ENCODE data around the gene PLVAP.
A peak's percentile ranks its signal among the peaks of the same experiment; 100 is the strongest.

The PLVAP gene

GRCh38 chr19:17411801-17412200 is 34.7 kb upstream of the PLVAP start:
- no peak for DNase-seq (ENCODE audit: low read depth)
- TF ChIP-seq MYC (IDR thresholded peaks at IDR 0.05; ENCODE audit: low read depth, low read length) (no peak), MAX (IDR thresholded peaks at IDR 0.05; ENCODE audit: low read depth, low read length) (no peak), POLR2A (IDR thresholded peaks at IDR 0.05; ENCODE audit: extremely low read depth, insufficient read length) (no peak), CTCF (IDR thresholded peaks at IDR 0.05; ENCODE audit: low read depth, low read length) (no peak)

GRCh38 chr19:17409990-17410389 is 32.8 kb upstream of the PLVAP start:
- H3K4me3 ChIP-seq (ENCODE audit: low read depth, low read length) = no peak overlapping the region
- no peak for DNase-seq (ENCODE audit: low read depth)
- TF ChIP-seq CTCF (IDR thresholded peaks at IDR 0.05; ENCODE audit: low read depth, low read length) = no peak
- TF ChIP-seq MAX (IDR thresholded peaks at IDR 0.05; ENCODE audit: low read depth, low read length) = no peak
- TF ChIP-seq POLR2A (IDR thresholded peaks at IDR 0.05; ENCODE audit: extremely low read depth, insufficient read length) = no peak
- no peak for TF ChIP-seq MYC (IDR thresholded peaks at IDR 0.05; ENCODE audit: low read depth, low read length)

More at GRCh38 chr19:17411801-17412200, 34.7 kb upstream of the PLVAP start:
- no peak overlapping the region for H3K4me3 ChIP-seq (ENCODE audit: low read depth, low read length)

GRCh38 chr19:17406887-17407196 is 29.7 kb upstream of the PLVAP start:
- TF ChIP-seq MAX (IDR thresholded peaks at IDR 0.05; ENCODE audit: low read depth, low read length) = no peak
- no peak for TF ChIP-seq POLR2A (IDR thresholded peaks at IDR 0.05; ENCODE audit: extremely low read depth, insufficient read length)
- DNase-seq (ENCODE audit: low read depth) = no peak
- peak overlapping the region; percentile 74 for H3K4me3 ChIP-seq (ENCODE audit: low read depth, low read length)

- TF ChIP-seq POLR2A (IDR thresholded peaks at IDR 0.05; ENCODE audit: extremely low read depth, insufficient read length) (no peak), MYC (IDR thresholded peaks at IDR 0.05; ENCODE audit: low read depth, low read length) (peak; percentile 74; the same call in 1 of the 2 replicates), MAX (IDR thresholded peaks at IDR 0.05; ENCODE audit: low read depth, low read length) (peak; percentile 77)
- DNase-seq (ENCODE audit: low read depth) = peak; percentile 89
- peak overlapping the region; percentile 74 for H3K4me3 ChIP-seq (ENCODE audit: low read depth, low read length)
Measured at GRCh38 chr19:17406046-17406886, 29.1 kb upstream of the PLVAP start.

GRCh38 chr19:17405250-17406045 is 28.3 kb upstream of the PLVAP start, which contains the start of gene BST2:
Gene BST2, minus strand, starts transcription at chr19:17405630. Its CDS starts 55 bp downstream, at chr19:17405575.
- peak; percentile 94 for DNase-seq (ENCODE audit: low read depth)
- TF ChIP-seq MYC (IDR thresholded peaks at IDR 0.05; ENCODE audit: low read depth, low read length) (no peak; the same call in 1 of the 2 replicates), POLR2A (IDR thresholded peaks at IDR 0.05; ENCODE audit: extremely low read depth, insufficient read length) (peak; percentile 72), MAX (IDR thresholded peaks at IDR 0.05; ENCODE audit: low read depth, low read length) (peak; percentile 16; the same call in 1 of the 2 replicates)
- H3K4me3 ChIP-seq (ENCODE audit: low read depth, low read length) = peak within 1 kb of the TSS; percentile 74

- DNase-seq (ENCODE audit: low read depth) = peak; percentile 27
- TF ChIP-seq CTCF (IDR thresholded peaks at IDR 0.05; ENCODE audit: low read depth, low read length) (no peak), MAX (IDR thresholded peaks at IDR 0.05; ENCODE audit: low read depth, low read length) (no peak), MYC (IDR thresholded peaks at IDR 0.05; ENCODE audit: low read depth, low read length) (no peak), POLR2A (IDR thresholded peaks at IDR 0.05; ENCODE audit: extremely low read depth, insufficient read length) (no peak)
- peak overlapping the region; percentile 74 for H3K4me3 ChIP-seq (ENCODE audit: low read depth, low read length)
Measured at GRCh38 chr19:17404621-17405249, 27.6 kb upstream of the PLVAP start.
